CD4-positive, alpha-beta T cell treated with Interferon alpha-2 for 1 hour (primary cell): Measurements from ENCODE around the gene DRAXIN.

ENCODE experiments used
- DNase-seq, 2 donors: peaks; one replicate each; pipeline ENCODE4 v3.0.0-alpha.2; 2020 to 2022

The DRAXIN gene

GRCh38 chr1:11738783-11739182, 47.3 kb downstream of the DRAXIN start:
- DNase-seq, result peak in 1 of 2 donors; percentile 25

GRCh38 chr1:11740258-11741192, 49.0 kb downstream of the DRAXIN start:
- peak; percentile 39 to 62 for DNase-seq

GRCh38 chr1:11741482-11741881, 50.0 kb downstream of the DRAXIN start:
- no peak for DNase-seq

GRCh38 chr1:11741919-11742558, 50.5 kb downstream of the DRAXIN start:
- no peak for DNase-seq

- DNase-seq, result no peak
Measured at GRCh38 chr1:11744287-11744686, 52.8 kb downstream of the DRAXIN start.

- no peak for DNase-seq
Measured at GRCh38 chr1:11746092-11746491, 54.6 kb downstream of the DRAXIN start.

- DNase-seq, result no peak
Measured at GRCh38 chr1:11746795-11747487, 55.4 kb downstream of the DRAXIN start.

GRCh38 chr1:11748294-11749202, 57.0 kb downstream of the DRAXIN start:
- DNase-seq, result no peak

GRCh38 chr1:11749203-11749689, 57.7 kb downstream of the DRAXIN start:
- peak; percentile 32 to 63 for DNase-seq

- DNase-seq, result no peak
Measured at GRCh38 chr1:11749996-11750395, 58.5 kb downstream of the DRAXIN start.

- no peak for DNase-seq
Measured at GRCh38 chr1:11751087-11751486, 59.6 kb downstream of the DRAXIN start.

- no peak for DNase-seq
Measured at GRCh38 chr1:11752359-11753088, 61.0 kb downstream of the DRAXIN start.

GRCh38 chr1:11753555-11754208, 62.2 kb downstream of the DRAXIN start:
- DNase-seq, result no peak

- DNase-seq, result no peak
Measured at GRCh38 chr1:11757047-11757446, 65.5 kb downstream of the DRAXIN start.

GRCh38 chr1:11759791-11760190, 68.3 kb downstream of the DRAXIN start:
- no peak for DNase-seq

GRCh38 chr1:11761285-11761684, 69.8 kb downstream of the DRAXIN start:
- DNase-seq, result no peak

GRCh38 chr1:11761988-11762406, 70.5 kb downstream of the DRAXIN start, which contains the start of gene C1orf167:
TSS of gene C1orf167 (plus strand) at chr1:11762193. CDS start at chr1:11764401, 2,208 bp downstream.
- peak in 1 of 2 donors; percentile 30 for DNase-seq

GRCh38 chr1:11764115-11764514, 72.6 kb downstream of the DRAXIN start:
- no peak for DNase-seq

- DNase-seq, result no peak
Measured at GRCh38 chr1:11764519-11764918, 73.0 kb downstream of the DRAXIN start.

- no peak for DNase-seq
Measured at GRCh38 chr1:11765661-11766428, 74.3 kb downstream of the DRAXIN start.
